ENCODE measurements around the gene LLGL2. TPM values are rescaled to one million over a fixed set of nuclear protein-coding genes. Genes with fewer than 3 reads are reported as not detected.

Gene LLGL2
- polyA plus RNA-seq, 4 donors = 50.2 to 77.0 (median 55.8) TPM

- DNase-seq (ENCODE audit: low read depth in 4 of 4, low spot score in 3 of 4) = no peak
Measured at GRCh38 chr17:75546181-75546580, 20.7 kb downstream of the LLGL2 start.

- DNase-seq (ENCODE audit: low read depth in 4 of 4, low spot score in 3 of 4) = no peak
Measured at GRCh38 chr17:75547091-75547490, 21.6 kb downstream of the LLGL2 start.

GRCh38 chr17:75548813-75549212, 23.3 kb downstream of the LLGL2 start:
- no peak for DNase-seq (ENCODE audit: low read depth in 4 of 4, low spot score in 3 of 4)

- DNase-seq (ENCODE audit: low read depth in 4 of 4, low spot score in 3 of 4) = peak in 3 of 4 donors; percentile 54 to 65 (median 57)
Measured at GRCh38 chr17:75549246-75550138, 24.0 kb downstream of the LLGL2 start.

DNA sequence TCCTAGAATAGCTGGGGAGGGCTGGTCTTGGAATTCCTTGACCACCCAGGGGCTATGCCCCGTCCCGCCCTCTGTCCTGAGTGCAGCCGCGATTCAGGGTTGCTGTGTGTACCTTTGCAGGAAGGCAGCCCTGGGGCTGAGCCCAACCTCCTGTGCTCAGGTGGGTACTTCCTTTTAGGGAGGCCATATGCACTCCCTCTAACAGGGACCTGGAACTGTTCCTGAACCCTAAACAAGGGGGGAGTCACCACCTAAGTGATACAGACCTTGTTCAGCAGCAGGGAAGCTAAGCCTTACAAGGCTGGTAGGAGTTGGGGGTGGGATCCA, 24.6 kb downstream of the LLGL2 start:
- DNase-seq (ENCODE audit: low read depth in 4 of 4, low spot score in 3 of 4) = no peak

- DNase-seq (ENCODE audit: low read depth in 4 of 4, low spot score in 3 of 4) = no peak
Measured at GRCh38 chr17:75551266-75551665, 25.8 kb downstream of the LLGL2 start.

- no peak for DNase-seq (ENCODE audit: low read depth in 4 of 4, low spot score in 3 of 4)
Measured at GRCh38 chr17:75552425-75553294, 27.2 kb downstream of the LLGL2 start.

GRCh38 chr17:75553295-75554110, 28.0 kb downstream of the LLGL2 start:
- DNase-seq (ENCODE audit: low read depth in 4 of 4, low spot score in 3 of 4) = no peak

GRCh38 chr17:75555679-75556153, 30.2 kb downstream of the LLGL2 start:
- no peak for DNase-seq (ENCODE audit: low read depth in 4 of 4, low spot score in 3 of 4)

DNA sequence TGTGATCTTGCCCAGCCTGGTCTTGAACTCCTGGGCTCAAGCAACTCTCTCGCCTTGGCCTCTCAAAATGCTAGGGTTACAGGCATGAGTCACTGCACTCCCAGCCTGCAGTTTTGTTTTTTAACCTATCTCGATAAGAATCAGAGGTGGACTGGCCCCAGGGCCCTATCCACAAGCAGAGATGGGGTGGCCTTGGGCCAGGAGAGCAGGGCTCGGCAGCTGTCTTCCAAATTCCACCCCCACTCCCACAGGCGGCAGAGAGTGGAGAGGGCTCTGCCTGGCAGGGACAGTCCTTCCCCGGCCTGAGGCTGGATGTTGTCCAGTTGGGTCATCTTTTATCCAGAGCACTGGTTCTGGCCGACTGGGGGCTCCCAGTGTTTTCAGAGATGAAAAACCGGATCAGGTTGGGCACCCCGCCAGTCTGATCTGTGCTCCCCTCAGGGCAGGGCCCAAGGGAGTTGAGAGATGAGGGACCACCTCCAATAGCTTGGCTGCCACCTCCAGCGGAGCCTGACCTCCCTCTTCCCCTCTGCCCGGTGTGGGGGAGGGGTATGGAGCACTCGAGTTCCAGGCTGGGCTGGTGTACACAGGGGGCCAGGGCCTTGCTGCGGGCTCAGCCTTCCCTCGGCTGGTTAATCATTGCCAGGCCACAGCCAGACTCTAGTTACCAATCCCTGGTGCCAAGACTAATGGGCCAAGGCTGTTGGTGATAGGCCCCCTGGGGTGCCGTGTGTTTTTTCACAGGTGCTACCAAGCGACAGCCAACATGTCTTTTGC, 31.8 kb downstream of the LLGL2 start:
- DNase-seq (ENCODE audit: low read depth in 4 of 4, low spot score in 3 of 4) = peak; percentile 64 to 82 (median 78)

DNA sequence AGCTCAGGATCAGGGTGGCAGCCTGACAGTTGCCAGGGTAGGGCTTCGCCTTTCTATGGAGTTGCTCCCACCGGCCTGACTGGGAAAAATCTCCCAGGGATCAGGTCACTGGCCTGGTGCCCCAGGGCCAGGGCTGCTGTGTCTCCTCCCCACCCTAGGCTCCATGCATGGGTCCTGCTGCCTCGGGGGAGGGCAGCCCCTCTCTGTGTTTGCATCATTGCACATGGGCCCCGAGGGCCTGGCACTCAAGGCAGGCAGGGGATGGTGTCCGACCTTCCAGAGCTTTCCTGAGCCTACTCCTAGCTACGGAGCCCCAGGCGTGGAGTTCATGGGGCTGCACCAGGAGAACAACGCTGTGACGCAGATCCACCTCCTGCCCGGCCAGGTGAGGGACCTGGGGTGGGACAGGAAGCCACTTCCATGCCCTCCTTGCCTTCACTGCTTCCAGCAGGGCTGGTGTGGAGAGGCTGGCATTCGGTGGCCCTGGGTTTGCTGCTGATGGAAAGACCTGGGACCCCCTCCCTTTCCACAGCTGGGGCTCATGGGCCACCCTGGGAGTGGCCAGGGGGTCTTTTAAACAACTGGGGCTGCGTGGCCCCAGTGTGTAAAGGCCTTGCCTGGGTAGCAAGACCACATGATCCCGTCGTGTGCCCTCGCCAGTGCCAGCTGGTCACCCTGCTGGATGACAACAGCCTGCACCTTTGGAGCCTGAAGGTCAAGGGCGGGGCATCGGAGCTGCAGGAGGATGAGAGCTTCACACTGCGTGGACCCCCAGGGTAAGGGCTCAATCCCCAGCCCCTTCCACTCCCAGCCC, 32.6 kb downstream of the LLGL2 start:
- DNase-seq (ENCODE audit: low read depth in 4 of 4, low spot score in 3 of 4) = no peak

- DNase-seq (ENCODE audit: low read depth in 4 of 4, low spot score in 3 of 4) = no peak
Measured at GRCh38 chr17:75558666-75559530, 33.4 kb downstream of the LLGL2 start.

DNA sequence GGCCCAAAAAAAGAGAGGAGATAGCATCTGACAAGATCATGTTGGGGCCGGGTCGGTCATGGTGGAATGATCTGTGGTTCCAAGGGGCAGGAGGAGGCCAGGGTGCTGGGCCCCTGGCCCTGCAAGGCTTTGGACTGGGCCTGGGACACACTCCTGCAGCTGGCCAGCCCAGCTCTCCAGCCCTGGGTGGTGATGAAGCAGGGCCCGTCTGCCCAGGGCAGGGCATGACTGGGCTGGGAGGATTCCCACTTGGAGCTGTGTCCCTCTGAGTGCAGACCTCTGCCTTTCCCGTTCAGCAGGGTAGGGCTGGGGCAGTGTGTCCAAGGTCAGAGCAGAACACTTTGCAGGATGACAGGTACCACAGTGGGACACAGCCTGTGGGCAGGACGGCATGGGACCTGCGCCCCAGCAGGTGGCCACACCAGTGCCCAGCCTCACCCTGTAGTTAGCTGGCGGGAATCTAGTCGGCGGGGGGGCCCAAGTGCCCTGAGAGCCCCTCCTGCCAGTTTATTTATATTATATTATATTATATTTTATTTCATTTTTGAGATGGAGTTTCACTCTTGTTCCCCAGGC, 34.5 kb downstream of the LLGL2 start:
- no peak for DNase-seq (ENCODE audit: low read depth in 4 of 4, low spot score in 3 of 4)

DNA sequence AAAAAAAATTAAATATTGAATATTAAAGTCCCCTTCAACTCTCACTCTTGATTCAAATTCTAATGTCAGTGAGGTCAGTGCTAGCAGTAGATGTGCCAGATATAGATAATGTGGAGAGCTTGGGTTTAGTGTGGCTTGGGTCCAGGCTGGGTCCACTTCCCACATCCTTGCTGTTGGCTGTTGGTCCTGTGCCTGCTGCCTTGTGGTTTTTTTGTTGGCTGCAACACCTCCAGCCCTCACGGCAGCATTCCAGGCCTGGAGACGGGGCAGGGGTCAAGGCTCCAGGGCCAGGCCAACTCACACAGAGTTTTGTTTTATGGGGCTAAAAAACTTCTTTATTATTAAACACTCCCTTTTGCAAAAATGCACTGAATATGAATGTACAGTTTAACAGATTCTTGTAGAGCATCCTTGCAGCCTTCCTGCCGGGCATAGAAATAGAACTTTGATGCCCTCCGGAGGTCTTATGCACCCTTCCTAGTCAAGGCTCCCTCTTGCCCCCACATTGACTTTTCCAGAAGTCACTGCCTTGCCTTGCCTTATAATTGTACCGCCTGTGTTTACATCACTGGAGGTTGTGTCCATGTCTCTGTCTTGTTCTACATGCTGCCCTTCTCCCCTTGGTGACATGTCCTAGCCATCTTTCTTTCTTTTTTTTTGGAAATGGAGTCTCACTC, 36.6 kb downstream of the LLGL2 start:
- no peak for DNase-seq (ENCODE audit: low read depth in 4 of 4, low spot score in 3 of 4)

DNA sequence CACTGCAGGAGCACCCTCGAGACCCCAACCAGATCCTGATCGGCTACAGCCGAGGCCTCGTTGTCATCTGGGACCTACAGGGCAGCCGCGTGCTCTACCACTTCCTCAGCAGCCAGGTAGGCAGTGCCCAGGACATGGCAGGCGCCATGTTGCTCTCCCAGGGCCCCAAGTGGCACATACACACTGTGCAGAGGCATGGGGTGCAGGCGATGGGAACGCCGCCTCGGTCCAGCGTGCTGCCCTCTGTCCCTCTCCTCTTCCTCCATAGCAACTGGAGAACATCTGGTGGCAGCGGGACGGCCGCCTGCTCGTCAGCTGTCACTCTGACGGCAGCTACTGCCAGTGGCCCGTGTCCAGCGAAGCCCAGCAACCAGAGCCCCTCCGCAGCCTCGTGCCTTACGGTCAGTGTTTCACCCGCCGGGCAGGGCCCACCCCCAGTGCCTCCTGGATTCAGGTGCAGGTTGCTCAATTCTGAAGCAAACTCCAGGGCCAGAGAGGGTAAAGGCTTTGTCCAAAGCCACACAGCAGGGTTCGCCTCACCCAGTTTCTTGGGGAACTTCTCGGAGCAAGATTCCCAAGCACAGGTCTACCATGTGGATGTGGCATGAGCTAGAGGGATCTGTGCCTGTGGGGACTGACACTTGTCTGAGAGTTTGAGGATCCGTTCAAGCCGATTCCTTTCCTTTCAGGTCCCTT, 37.7 kb downstream of the LLGL2 start:
- DNase-seq (ENCODE audit: low read depth in 4 of 4, low spot score in 3 of 4) = no peak

DNA sequence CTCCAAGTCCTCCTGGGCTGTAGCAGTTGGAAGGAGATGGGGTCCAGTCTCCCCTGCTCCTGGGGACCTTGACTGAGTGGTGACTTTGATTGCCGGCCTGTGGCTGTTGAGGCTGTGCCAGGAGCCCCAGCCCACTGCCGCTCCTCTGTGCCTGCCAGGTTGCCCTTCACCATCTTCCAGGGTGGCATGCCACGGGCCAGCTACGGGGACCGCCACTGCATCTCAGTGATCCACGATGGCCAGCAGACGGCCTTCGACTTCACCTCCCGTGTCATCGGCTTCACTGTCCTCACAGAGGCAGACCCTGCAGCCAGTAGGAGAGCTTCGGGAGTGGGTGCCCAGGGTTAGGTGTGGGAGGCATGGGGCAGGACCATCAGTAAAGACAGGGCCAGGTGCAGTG, 38.7 kb downstream of the LLGL2 start:
- no peak for DNase-seq (ENCODE audit: low read depth in 4 of 4, low spot score in 3 of 4)

DNA sequence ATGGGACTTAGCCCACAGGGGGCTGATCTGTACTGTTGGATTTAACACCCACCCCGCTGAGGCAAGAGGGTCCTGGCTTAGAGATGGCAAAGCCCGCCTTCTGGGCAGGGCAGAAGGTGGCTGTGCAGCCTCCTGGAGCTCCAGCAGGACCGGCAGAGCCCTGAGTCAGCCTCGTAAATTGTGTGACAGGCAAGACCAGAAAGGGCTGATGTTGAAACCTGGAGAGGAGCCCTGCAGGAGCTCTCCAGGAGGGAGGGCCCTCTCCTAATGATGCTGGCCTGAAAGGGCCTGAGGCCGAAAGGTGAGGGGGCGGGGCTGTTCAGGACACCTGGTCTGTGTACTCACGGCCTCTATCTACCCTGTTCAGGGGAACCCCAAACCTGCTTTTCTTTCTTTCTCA, 39.6 kb downstream of the LLGL2 start:
- DNase-seq (ENCODE audit: low read depth in 4 of 4, low spot score in 3 of 4) = no peak
